IPS DF 19.7 (cell line): ENCODE results near the gene PJVK.
"Not testable (repeated sequence)": the region's sequence is repeated elsewhere in the genome, so short reads cannot be mapped to it uniquely, and the experiment has no call there.

Experiments used
- DNase-seq: peaks from one replicate; pipeline ENCODE4 v3.0.0-alpha.2; 2013; ENCODE audit warnings: low read depth, low spot score

Gene PJVK

GRCh38 chr2:178450774-178451525 lies at the start of gene PJVK, which contains the start of gene PRKRA:
Gene PJVK, plus strand, starts transcription at chr2:178451378. Its CDS starts 2,032 bp downstream, at chr2:178453410.
Gene PRKRA, minus strand, starts transcription at chr2:178451175. Its CDS starts 145 bp downstream, at chr2:178451030.
- DNase-seq, result peak; percentile 59

- DNase-seq, result no peak
These were observed 49.2 kb upstream of the PJVK start for GRCh38 chr2:178401994-178402437.

GRCh38 chr2:178403671-178404306 lies 47.4 kb upstream of the PJVK start:
- DNase-seq, result no peak

GRCh38 chr2:178404368-178404767 lies 46.8 kb upstream of the PJVK start:
- DNase-seq, result no peak

- no peak for DNase-seq
These were observed 41.9 kb upstream of the PJVK start for GRCh38 chr2:178409261-178409660.

- no peak for DNase-seq
These were observed 39.1 kb upstream of the PJVK start for GRCh38 chr2:178412047-178412446.

GRCh38 chr2:178412453-178412852 lies 38.7 kb upstream of the PJVK start:
- not testable (repeated sequence) for DNase-seq

- DNase-seq, result no peak
These were observed 37.5 kb upstream of the PJVK start for GRCh38 chr2:178413472-178414265.

GRCh38 chr2:178414266-178415247 lies 36.6 kb upstream of the PJVK start:
- peak; percentile 63 for DNase-seq

GRCh38 chr2:178415979-178416378 lies 35.2 kb upstream of the PJVK start:
- no peak for DNase-seq

GRCh38 chr2:178417916-178418315 lies 33.3 kb upstream of the PJVK start:
- DNase-seq, result no peak

- DNase-seq, result no peak
These were observed 32.8 kb upstream of the PJVK start for GRCh38 chr2:178418426-178418825.

GRCh38 chr2:178419123-178419522 lies 32.1 kb upstream of the PJVK start:
- DNase-seq, result no peak

GRCh38 chr2:178420463-178420999 lies 30.6 kb upstream of the PJVK start:
- DNase-seq, result no peak

GRCh38 chr2:178422097-178422496 lies 29.1 kb upstream of the PJVK start:
- no peak for DNase-seq

GRCh38 chr2:178423746-178424145 lies 27.4 kb upstream of the PJVK start:
- not testable (repeated sequence) for DNase-seq

GRCh38 chr2:178425255-178425827 lies 25.8 kb upstream of the PJVK start:
- DNase-seq, result no peak

GRCh38 chr2:178426388-178426787 lies 24.8 kb upstream of the PJVK start:
- no peak for DNase-seq

GRCh38 chr2:178427458-178427857 lies 23.7 kb upstream of the PJVK start:
- no peak for DNase-seq

- DNase-seq, result no peak
These were observed 22.8 kb upstream of the PJVK start for GRCh38 chr2:178428396-178428806.
